K562 (cell line): ENCODE data around the gene OSBPL3. TPM values are rescaled to one million over a fixed set of nuclear protein-coding genes. Genes with fewer than 3 reads are reported as not detected.

Experiments used
- CTCF ChIP-seq, 3 experiments: IDR thresholded peaks in 2 of 3; conservative IDR thresholded peaks in 1 of 3; 2 replicates each; pipeline ENCODE4 v1.5.1; 2011 to 2012; ENCODE audit warnings: low read length in 3 of 3, mild to moderate bottlenecking in 3 of 3, control low read depth in 2 of 3, improper control_type of control experiment in 1 of 3, inconsistent platforms in 1 of 3, low read depth in 1 of 3, mixed read lengths in 1 of 3, moderate library complexity in 1 of 3; ENCODE audit not compliant: insufficient read depth in 2 of 3
- PURB ChIP-seq: sonication (generic); formaldehyde crosslinking; IDR thresholded peaks from 2 replicates; pipeline ENCODE4 v1.9.0; 2021; ENCODE audit warnings: low read depth, mild to moderate bottlenecking, missing genetic modification reagents
- RUNX1 ChIP-seq: sonication (generic); IDR thresholded peaks from 2 replicates; pipeline ENCODE4 v1.6.1; 2016; ENCODE audit warnings: antibody characterized with exemption, low read depth
- SRSF3 ChIP-seq: fragments of 200-400 bp; formaldehyde crosslinking; IDR thresholded peaks from 2 replicates; pipeline ENCODE4 v1.6.1; 2016; ENCODE audit warnings: mild to moderate bottlenecking, low read length, moderate library complexity; ENCODE audit not compliant: insufficient read depth
- TAF1 ChIP-seq: IDR thresholded peaks from 2 replicates; pipeline ENCODE4 v1.6.1; 2011; ENCODE audit warnings: mild to moderate bottlenecking, low read length, moderate library complexity; ENCODE audit not compliant: insufficient read depth, control insufficient read depth, severe bottlenecking; ENCODE audit errors: extremely low read depth
- ZNF24 ChIP-seq: fragments of 450-650 bp; IDR thresholded peaks from 2 replicates; pipeline ENCODE4 v1.6.1; 2016
- ZNF263 ChIP-seq: sonication (generic); formaldehyde crosslinking; IDR thresholded peaks from 2 replicates; pipeline ENCODE4 v1.8.0; 2022; ENCODE audit warnings: mild to moderate bottlenecking, missing genetic modification reagents, borderline replicate concordance
- ZNF280B ChIP-seq: fragments of 250-450 bp; sonication (Bioruptor Pico); IDR thresholded peaks from 2 replicates; pipeline ENCODE4 v1.5.1; 2021; ENCODE audit warnings: mild to moderate bottlenecking
- polyA plus RNA-seq, 8 experiments: library from polyadenylated mRNA; depleted of rRNA in 4 of 8; stranded (reverse) in 5 of 8; unstranded in 3 of 8; fragments of >200 nt; fragmentation: Nextera tagmentation in 2 of 8; fragmentation: Illumina TruSeq in 1 of 8; extraction: Ambion mirVana in 2 of 8; extraction: Trizol in 1 of 8; gene quantifications; 2 replicates each; pipeline versions ENCODE4 v1.2.1 to v1.2.3, GENCODE V29; 2011 to 2014; ENCODE audit warnings: inconsistent platforms in 1 of 8, missing spikeins in 1 of 8
- total RNA-seq, 7 experiments: library from RNA; depleted of rRNA in 6 of 7; stranded (reverse); fragments of >200 nt in 6 of 7; fragmentation: Illumina TruSeq in 2 of 7; extraction: Trizol in 2 of 7; gene quantifications; 2 replicates each; pipeline versions ENCODE4 v1.2.1 to v1.2.3, GENCODE V29; 2011 to 2021; ENCODE audit warnings: low replicate concordance in 1 of 7
- TF ChIP-seq, protein P1 (sequence below): fragments of 150-350 bp; conservative IDR thresholded peaks from 2 replicates; pipeline ENCODE4 v1.6.1; 2014; ENCODE audit warnings: low read length
- TF ChIP-seq, protein P2 (sequence below): fragments of 250-450 bp; sonication (Bioruptor Pico); IDR thresholded peaks from 2 replicates; pipeline ENCODE4 v1.4.0; 2020; ENCODE audit warnings: borderline replicate concordance
- TF ChIP-seq, protein P3 (sequence below): fragments of 250-450 bp; sonication (Bioruptor Pico); IDR thresholded peaks from 2 replicates; pipeline ENCODE4 v1.8.0; 2022; ENCODE audit warnings: inconsistent platforms
- TF ChIP-seq, protein P4 (sequence below): fragments of 450-650 bp; IDR thresholded peaks from 2 replicates; pipeline ENCODE4 v1.6.1; 2018; ENCODE audit not compliant: partially characterized antibody

Gene OSBPL3
- total and polyA plus RNA-seq, 9 of the 15 experiments (the other 6 are each of a cell fraction or from before 2014, with no cell fraction given), result 4.8 to 37.2 (median 26.5) TPM

GRCh38 chr7:24821045-24821753 is 158.8 kb downstream of the OSBPL3 start (continued):
- TF ChIP-seq, protein P1, sequence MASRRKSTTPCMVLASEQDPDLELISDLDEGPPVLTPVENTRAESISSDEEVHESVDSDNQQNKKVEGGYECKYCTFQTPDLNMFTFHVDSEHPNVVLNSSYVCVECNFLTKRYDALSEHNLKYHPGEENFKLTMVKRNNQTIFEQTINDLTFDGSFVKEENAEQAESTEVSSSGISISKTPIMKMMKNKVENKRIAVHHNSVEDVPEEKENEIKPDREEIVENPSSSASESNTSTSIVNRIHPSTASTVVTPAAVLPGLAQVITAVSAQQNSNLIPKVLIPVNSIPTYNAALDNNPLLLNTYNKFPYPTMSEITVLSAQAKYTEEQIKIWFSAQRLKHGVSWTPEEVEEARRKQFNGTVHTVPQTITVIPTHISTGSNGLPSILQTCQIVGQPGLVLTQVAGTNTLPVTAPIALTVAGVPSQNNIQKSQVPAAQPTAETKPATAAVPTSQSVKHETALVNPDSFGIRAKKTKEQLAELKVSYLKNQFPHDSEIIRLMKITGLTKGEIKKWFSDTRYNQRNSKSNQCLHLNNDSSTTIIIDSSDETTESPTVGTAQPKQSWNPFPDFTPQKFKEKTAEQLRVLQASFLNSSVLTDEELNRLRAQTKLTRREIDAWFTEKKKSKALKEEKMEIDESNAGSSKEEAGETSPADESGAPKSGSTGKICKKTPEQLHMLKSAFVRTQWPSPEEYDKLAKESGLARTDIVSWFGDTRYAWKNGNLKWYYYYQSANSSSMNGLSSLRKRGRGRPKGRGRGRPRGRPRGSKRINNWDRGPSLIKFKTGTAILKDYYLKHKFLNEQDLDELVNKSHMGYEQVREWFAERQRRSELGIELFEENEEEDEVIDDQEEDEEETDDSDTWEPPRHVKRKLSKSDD, result no peak
- TF ChIP-seq SRSF3 (no peak), TAF1 (no peak), ZNF280B (CRISPR knock-in tag) (no peak), ZNF263 (CRISPR knock-in tag) (peak; percentile 61; the same call in 1 of the 2 replicates), CTCF (IDR thresholded peaks at IDR 0.05 in 2 of 3, conservative IDR thresholded peaks at IDR 0.05 in 1 of 3; ENCODE audit: insufficient read depth in 2 of 3, low read depth in 1 of 3, low read length in 3 of 3) (peak; percentile 19 to 37 (median 25); a peak in 4 of 6 replicates), PURB (CRISPR knock-in tag) (no peak), RUNX1 (no peak), ZNF24 (no peak; the same call in 1 of the 2 replicates)
- TF ChIP-seq, protein P2, sequence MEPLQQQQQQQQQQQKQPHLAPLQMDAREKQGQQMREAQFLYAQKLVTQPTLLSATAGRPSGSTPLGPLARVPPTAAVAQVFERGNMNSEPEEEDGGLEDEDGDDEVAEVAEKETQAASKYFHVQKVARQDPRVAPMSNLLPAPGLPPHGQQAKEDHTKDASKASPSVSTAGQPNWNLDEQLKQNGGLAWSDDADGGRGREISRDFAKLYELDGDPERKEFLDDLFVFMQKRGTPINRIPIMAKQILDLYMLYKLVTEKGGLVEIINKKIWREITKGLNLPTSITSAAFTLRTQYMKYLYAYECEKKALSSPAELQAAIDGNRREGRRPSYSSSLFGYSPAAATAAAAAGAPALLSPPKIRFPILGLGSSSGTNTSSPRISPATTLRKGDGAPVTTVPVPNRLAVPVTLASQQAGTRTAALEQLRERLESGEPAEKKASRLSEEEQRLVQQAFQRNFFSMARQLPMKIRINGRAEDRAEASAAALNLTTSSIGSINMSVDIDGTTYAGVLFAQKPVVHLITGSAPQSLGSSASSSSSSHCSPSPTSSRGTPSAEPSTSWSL (CRISPR knock-in tag), result no peak
- TF ChIP-seq, protein P3, sequence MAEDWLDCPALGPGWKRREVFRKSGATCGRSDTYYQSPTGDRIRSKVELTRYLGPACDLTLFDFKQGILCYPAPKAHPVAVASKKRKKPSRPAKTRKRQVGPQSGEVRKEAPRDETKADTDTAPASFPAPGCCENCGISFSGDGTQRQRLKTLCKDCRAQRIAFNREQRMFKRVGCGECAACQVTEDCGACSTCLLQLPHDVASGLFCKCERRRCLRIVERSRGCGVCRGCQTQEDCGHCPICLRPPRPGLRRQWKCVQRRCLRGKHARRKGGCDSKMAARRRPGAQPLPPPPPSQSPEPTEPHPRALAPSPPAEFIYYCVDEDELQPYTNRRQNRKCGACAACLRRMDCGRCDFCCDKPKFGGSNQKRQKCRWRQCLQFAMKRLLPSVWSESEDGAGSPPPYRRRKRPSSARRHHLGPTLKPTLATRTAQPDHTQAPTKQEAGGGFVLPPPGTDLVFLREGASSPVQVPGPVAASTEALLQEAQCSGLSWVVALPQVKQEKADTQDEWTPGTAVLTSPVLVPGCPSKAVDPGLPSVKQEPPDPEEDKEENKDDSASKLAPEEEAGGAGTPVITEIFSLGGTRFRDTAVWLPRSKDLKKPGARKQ (CRISPR knock-in tag), result no peak
- TF ChIP-seq, protein P4, sequence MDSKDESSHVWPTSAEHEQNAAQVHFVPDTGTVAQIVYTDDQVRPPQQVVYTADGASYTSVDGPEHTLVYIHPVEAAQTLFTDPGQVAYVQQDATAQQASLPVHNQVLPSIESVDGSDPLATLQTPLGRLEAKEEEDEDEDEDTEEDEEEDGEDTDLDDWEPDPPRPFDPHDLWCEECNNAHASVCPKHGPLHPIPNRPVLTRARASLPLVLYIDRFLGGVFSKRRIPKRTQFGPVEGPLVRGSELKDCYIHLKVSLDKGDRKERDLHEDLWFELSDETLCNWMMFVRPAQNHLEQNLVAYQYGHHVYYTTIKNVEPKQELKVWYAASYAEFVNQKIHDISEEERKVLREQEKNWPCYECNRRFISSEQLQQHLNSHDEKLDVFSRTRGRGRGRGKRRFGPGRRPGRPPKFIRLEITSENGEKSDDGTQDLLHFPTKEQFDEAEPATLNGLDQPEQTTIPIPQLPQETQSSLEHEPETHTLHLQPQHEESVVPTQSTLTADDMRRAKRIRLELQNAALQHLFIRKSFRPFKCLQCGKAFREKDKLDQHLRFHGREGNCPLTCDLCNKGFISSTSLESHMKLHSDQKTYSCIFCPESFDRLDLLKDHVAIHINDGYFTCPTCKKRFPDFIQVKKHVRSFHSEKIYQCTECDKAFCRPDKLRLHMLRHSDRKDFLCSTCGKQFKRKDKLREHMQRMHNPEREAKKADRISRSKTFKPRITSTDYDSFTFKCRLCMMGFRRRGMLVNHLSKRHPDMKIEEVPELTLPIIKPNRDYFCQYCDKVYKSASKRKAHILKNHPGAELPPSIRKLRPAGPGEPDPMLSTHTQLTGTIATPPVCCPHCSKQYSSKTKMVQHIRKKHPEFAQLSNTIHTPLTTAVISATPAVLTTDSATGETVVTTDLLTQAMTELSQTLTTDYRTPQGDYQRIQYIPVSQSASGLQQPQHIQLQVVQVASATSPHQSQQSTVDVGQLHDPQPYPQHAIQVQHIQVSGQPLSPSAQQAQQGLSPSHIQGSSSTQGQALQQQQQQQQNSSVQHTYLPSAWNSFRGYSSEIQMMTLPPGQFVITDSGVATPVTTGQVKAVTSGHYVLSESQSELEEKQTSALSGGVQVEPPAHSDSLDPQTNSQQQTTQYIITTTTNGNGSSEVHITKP, result peak; percentile 86
